ENCODE measurements around the gene RRAS2. TPM values are rescaled to one million over a fixed set of nuclear protein-coding genes. Genes with fewer than 3 reads are reported as not detected.

The RRAS2 gene
- total RNA-seq, 1 donor from 2014 or later, result 45.3 TPM

DNA sequence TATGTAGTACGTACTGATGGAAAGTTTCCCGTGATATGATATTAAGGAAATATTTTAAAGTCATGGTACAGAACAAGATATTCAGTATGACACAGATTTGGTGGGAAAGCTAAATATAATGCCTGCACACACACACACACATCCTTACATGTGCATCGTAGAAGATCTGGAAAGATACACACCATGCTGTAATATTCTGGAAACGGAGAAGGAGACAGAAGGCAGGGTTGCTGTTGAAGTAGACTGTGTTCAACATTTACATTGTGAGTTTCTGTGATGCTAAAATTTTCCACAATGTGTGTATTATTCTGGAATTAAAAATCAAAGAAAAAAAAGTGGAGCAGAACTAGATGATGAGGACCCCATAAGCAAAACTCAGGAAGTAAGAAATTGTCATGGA lies 118.0 kb downstream of the RRAS2 start:
- TF ChIP-seq, protein P1, sequence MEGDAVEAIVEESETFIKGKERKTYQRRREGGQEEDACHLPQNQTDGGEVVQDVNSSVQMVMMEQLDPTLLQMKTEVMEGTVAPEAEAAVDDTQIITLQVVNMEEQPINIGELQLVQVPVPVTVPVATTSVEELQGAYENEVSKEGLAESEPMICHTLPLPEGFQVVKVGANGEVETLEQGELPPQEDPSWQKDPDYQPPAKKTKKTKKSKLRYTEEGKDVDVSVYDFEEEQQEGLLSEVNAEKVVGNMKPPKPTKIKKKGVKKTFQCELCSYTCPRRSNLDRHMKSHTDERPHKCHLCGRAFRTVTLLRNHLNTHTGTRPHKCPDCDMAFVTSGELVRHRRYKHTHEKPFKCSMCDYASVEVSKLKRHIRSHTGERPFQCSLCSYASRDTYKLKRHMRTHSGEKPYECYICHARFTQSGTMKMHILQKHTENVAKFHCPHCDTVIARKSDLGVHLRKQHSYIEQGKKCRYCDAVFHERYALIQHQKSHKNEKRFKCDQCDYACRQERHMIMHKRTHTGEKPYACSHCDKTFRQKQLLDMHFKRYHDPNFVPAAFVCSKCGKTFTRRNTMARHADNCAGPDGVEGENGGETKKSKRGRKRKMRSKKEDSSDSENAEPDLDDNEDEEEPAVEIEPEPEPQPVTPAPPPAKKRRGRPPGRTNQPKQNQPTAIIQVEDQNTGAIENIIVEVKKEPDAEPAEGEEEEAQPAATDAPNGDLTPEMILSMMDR (IDR thresholded peaks at IDR 0.05; ENCODE audit: borderline replicate concordance), result no peak
- intact Hi-C loops (cut with micrococcal nuclease), result no loop called here
- H3K27me3 ChIP-seq (ENCODE audit: low read depth), result peaks cover 66% of the 10 kb centered on the region
- H3K4me3 ChIP-seq, result no peak overlapping the region
- no peaks in the 10 kb centered on the region for H3K36me3 ChIP-seq
- no peaks in the 10 kb centered on the region for H3K9me3 ChIP-seq (replicated peaks)
- H3K27ac ChIP-seq (replicated peaks), result no peak overlapping the region
- no peaks in the 10 kb centered on the region for H3K4me1 ChIP-seq
- no peak for DNase-seq

DNA sequence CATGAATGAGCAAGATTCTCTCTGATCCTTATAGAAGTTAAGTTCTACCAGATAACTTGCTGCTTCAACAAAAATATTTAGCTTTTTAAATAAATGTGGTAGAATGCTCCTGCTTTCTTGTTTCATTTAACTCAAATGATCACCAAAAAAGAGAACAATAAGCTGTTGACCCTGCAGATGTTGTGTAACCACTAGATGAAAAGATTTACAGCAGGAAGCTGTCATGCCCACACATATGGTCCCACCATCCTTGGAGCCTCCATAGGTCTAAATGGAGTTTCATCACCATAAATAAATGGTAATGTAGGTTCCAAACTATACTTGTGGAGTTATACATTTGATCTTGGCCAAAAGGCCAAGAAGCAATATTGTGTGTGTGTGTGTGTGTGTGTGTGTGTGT lies 118.8 kb downstream of the RRAS2 start:
- TF ChIP-seq, protein P1 (IDR thresholded peaks at IDR 0.05; ENCODE audit: borderline replicate concordance), result no peak
- Histone ChIP-seq H3K4me1 (no peaks in the 10 kb centered on the region), H3K27me3 (ENCODE audit: low read depth) (peaks cover 66% of the 10 kb centered on the region), H3K27ac (replicated peaks) (no peak overlapping the region), H3K9me3 (replicated peaks) (no peaks in the 10 kb centered on the region), H3K36me3 (no peaks in the 10 kb centered on the region), H3K4me3 (no peak overlapping the region)
- DNase-seq, result no peak
- intact Hi-C loops (cut with micrococcal nuclease), result no loop called here

DNA sequence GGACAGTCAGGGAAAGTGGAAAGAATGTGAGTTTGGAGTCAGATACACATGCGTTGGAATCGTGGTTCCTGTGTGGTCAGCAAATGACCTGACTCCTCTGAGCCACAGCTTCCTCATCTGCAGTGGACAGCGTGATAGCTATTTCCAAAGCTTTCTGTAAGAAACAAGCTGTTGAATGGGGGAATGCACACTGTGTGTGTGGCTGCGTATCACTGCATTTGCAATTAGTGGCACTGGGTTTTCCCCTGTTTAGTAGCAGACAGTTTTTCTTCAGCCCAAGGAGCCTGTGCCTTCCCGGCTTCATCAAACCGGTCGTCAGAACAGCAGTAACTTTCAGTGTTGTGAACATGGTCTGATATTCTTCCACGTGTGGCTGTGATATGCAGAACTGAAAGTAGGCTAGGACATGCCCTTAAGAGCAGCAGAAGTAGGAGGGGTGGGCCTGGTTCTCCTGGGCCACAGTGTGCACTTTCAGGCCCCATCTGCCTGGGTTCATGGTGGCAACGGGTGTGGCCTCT lies 121.5 kb downstream of the RRAS2 start:
- Histone ChIP-seq H3K4me3 (no peak overlapping the region), H3K36me3 (no peaks in the 10 kb centered on the region), H3K4me1 (no peaks in the 10 kb centered on the region), H3K27ac (replicated peaks) (no peak overlapping the region), H3K27me3 (ENCODE audit: low read depth) (peaks cover 71% of the 10 kb centered on the region), H3K9me3 (replicated peaks) (no peaks in the 10 kb centered on the region)
- intact Hi-C loops (cut with micrococcal nuclease), result no loop called here
- DNase-seq, result no peak
- TF ChIP-seq, protein P1 (IDR thresholded peaks at IDR 0.05; ENCODE audit: borderline replicate concordance), result no peak

DNA sequence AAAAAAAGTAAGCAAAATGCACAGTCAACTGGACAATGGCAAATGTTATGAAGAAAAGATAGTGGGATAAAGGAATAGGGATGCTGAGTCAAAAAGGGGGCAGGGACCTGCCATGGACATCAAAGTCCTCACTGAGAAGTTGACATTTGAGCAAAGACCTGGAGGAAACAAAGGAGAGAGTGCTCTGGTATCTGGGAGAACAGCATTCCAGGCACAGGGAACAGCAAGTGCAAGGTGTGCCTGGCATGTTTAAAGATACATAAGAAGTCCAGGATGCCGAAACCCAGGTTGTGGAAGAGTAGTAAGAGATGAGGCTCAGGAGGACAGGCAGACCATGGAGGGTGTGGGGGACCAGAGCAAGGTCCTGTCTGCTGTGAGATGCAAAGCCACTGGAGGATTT lies 123.3 kb downstream of the RRAS2 start:
- Histone ChIP-seq H3K27me3 (ENCODE audit: low read depth) (peaks cover 89% of the 10 kb centered on the region), H3K4me1 (no peaks in the 10 kb centered on the region), H3K27ac (replicated peaks) (no peak overlapping the region), H3K9me3 (replicated peaks) (no peaks in the 10 kb centered on the region), H3K36me3 (no peaks in the 10 kb centered on the region), H3K4me3 (no peak overlapping the region)
- intact Hi-C loops (cut with micrococcal nuclease), result no loop called here
- TF ChIP-seq, protein P1 (IDR thresholded peaks at IDR 0.05; ENCODE audit: borderline replicate concordance), result no peak
- DNase-seq, result no peak

DNA sequence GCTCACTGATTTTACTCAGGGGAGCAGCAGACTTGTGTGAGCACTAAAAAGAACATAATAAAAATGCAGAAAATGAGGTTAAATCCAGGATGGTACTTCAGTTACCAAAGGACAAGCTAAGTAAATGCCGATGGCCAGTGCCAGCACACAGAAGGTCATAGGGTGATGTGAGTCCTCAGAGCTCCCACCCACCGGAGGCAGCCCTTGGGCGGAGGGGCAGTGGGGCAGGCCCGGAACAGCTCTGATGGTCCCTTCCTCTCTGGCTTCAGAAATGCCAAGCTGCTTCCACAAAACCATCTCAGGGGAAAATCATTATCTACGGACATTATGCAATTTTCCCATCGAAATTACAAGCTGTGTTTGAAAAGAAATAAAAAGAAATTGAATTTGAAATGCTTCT lies 124.5 kb downstream of the RRAS2 start:
- H3K9me3 ChIP-seq (replicated peaks), result no peaks in the 10 kb centered on the region
- intact Hi-C loops (cut with micrococcal nuclease), result no loop called here
- TF ChIP-seq, protein P1 (IDR thresholded peaks at IDR 0.05; ENCODE audit: borderline replicate concordance), result no peak
- peaks cover 91% of the 10 kb centered on the region for H3K27me3 ChIP-seq (ENCODE audit: low read depth)
- no peaks in the 10 kb centered on the region for H3K4me1 ChIP-seq
- no peak overlapping the region for H3K27ac ChIP-seq (replicated peaks)
- H3K4me3 ChIP-seq, result no peak overlapping the region
- peak; percentile 23 for DNase-seq
- H3K36me3 ChIP-seq, result no peaks in the 10 kb centered on the region
